ENCODE results near the gene DRD3. TPM values are rescaled to one million over a fixed set of nuclear protein-coding genes. Genes with fewer than 3 reads are reported as not detected.

DRD3 gene
- total RNA-seq, 4 donors from 2014 or later = not detected

DNA sequence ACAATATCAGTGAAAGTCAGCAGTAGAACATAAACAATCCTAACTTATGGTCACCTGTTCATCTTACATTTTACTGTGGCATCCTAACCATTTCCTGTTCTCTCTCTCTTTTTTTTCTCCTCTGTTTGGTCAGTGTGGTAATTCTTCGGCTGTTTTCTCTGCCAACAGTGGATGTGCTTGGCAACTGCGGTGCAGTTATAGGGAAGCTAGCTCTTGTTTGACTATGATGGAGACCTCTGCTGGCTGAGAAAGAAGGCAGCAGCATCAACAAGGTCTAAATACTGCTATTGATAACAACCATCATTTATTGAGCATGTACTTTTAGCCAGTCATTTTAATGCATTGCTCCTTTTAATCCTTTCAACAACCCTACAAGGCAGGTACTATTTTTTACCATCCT, 723 bp upstream of the DRD3 start:
- TF ChIP-seq CTCF (IDR thresholded peaks at IDR 0.05; ENCODE audit: low read depth) = no peak

DNA sequence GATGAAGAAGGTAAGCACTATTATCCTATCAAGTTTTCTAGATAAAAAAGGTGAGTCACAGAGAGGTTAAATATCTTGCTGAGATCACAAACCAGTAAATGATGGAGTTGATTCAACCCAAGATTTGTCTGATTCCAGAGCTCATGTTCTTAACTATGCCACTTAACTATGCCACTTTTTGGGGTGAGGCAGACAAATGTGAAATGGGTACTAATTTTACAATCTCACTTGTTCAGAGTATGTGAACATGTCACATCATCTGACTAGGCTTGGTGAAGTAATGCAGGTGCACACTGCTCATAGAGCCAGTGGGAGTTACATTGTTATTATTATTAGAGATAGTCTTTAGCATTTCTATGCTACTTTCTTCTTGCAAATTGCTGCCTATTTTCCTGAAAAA, 2.0 kb downstream of the DRD3 start:
- no peak for TF ChIP-seq CTCF (IDR thresholded peaks at IDR 0.05; ENCODE audit: low read depth)

- no peak for TF ChIP-seq CTCF (IDR thresholded peaks at IDR 0.05; ENCODE audit: low read depth)
These were observed 2.4 kb downstream of the DRD3 start for GRCh38 chr3:114176487-114176886.

DNA sequence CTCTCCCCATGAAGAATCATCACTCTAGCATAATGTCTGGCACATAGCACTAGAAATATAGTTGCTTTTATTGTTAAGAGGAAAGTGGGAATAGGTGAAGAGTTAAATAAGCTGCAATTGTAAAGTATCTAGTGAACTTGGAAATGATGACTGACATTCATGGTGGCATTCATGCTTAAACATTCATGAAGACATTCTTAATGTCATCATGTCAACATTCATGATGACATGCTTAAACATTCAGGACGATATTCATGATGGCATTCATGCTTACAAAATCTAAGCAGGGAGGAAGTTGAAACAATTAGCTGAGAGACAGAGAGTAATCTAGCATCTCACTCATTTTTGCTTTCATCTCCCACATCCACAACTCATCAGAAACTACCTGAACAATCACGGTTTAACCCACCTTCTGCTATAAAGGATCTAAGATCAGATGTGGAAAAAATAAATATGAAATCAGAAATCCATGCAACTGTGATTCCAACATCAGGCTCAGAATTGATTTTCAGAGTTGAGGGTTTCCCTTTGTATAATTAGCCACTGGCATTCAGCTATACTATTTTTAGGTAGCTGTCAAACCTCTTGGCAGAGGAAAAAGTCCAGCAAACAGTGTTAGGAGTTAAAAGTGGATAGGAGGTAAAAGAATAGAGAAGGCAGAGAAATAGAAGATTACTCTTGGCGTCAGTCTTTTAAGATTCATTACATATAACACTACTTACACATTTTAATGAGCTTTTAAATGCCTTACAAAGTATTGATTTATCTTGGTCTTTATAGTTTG, 3.5 kb downstream of the DRD3 start:
- TF ChIP-seq CTCF (IDR thresholded peaks at IDR 0.05; ENCODE audit: low read depth) = no peak

- TF ChIP-seq CTCF (IDR thresholded peaks at IDR 0.05; ENCODE audit: low read depth) = no peak
These were observed 7.2 kb downstream of the DRD3 start for GRCh38 chr3:114171677-114172076.

DNA sequence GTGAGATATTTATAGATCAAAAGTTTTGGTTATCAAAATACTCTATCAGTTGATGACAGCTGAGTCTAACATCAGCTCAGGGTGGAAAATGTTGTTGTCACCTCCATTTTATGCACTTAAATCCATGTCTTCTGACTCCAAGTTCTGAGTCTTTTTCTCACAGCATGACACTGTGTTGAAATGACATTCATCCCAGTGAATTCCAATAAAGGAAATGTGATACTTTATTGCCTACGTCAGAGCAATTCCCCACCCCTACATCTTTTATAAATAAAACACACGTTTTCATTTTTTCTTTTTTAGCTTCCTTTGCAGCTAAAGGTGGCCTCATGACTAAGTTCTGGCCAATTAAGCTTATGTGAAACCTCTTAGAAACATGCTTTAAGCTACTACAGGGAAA, 10.7 kb downstream of the DRD3 start:
- no peak for TF ChIP-seq CTCF (IDR thresholded peaks at IDR 0.05; ENCODE audit: low read depth)

GRCh38 chr3:114157321-114157720, 21.5 kb downstream of the DRD3 start:
- no peak for TF ChIP-seq CTCF (IDR thresholded peaks at IDR 0.05; ENCODE audit: low read depth)

All from subcutaneous adipose tissue (tissue), 4 donors.